ENCODE results near the gene PXN. TPM values are rescaled to one million over a fixed set of nuclear protein-coding genes. Genes with fewer than 3 reads are reported as not detected.

Gene PXN
- polyA plus RNA-seq, 1 experiment = 35.0 TPM

- Histone ChIP-seq H3K9me3 (ENCODE audit: control insufficient read depth, insufficient read depth, low read length) (no peaks in the 10 kb centered on the region), H3K27me3 (ENCODE audit: control insufficient read depth, insufficient read depth, low read length) (no peaks in the 10 kb centered on the region), H3K27ac (ENCODE audit: low read depth, low read length) (no peak overlapping the region), H3K4me3 (ENCODE audit: low read depth, low read length) (no peak overlapping the region)
- no peak for TF ChIP-seq CTCF (IDR thresholded peaks at IDR 0.05; ENCODE audit: low read depth, low read length)
- DNase-seq (ENCODE audit: low read depth, low spot score) = no peak
- CTCF ChIA-PET = no interaction called here
- POLR2A ChIA-PET = no interaction called here
These were observed 95.6 kb downstream of the PXN start for GRCh38 chr12:120169946-120170345.

- TF ChIP-seq CTCF (IDR thresholded peaks at IDR 0.05; ENCODE audit: low read depth, low read length) = no peak
- ChIA-PET CTCF (interaction anchor here (1.4 kb wide), 1 partner anchor 33 kb away, joined by 5 read pairs; the partner anchor contains the start of gene RPLP0), POLR2A (no interaction called here)
- H3K4me3 ChIP-seq (ENCODE audit: low read depth, low read length) = no peak overlapping the region
- H3K27me3 ChIP-seq (ENCODE audit: control insufficient read depth, insufficient read depth, low read length) = no peaks in the 10 kb centered on the region
- no peaks in the 10 kb centered on the region; the same call in 1 of the 2 replicates for H3K9me3 ChIP-seq (ENCODE audit: control insufficient read depth, insufficient read depth, low read length)
- no peak for DNase-seq (ENCODE audit: low read depth, low spot score)
- H3K27ac ChIP-seq (ENCODE audit: low read depth, low read length) = peak overlapping the region; percentile 21
These were observed 97.2 kb downstream of the PXN start for GRCh38 chr12:120168337-120168736.

- CTCF ChIA-PET = no interaction called here
- Histone ChIP-seq H3K9me3 (ENCODE audit: control insufficient read depth, insufficient read depth, low read length) (no peaks in the 10 kb centered on the region; the same call in 1 of the 2 replicates), H3K27ac (ENCODE audit: low read depth, low read length) (no peak overlapping the region), H3K27me3 (ENCODE audit: control insufficient read depth, insufficient read depth, low read length) (no peaks in the 10 kb centered on the region), H3K4me3 (ENCODE audit: low read depth, low read length) (no peak overlapping the region)
- TF ChIP-seq CTCF (IDR thresholded peaks at IDR 0.05; ENCODE audit: low read depth, low read length) = no peak
- no peak for DNase-seq (ENCODE audit: low read depth, low spot score)
- POLR2A ChIA-PET = interaction anchor here (0.7 to 1.0 kb wide), 2 partner anchors 33 to 34 kb away, joined by 6 read pairs; partner anchors contain the start of gene RPLP0
These were observed 97.9 kb downstream of the PXN start for GRCh38 chr12:120167529-120168095.

GRCh38 chr12:120164293-120164692 is 101.2 kb downstream of the PXN start:
- H3K9me3 ChIP-seq (ENCODE audit: control insufficient read depth, insufficient read depth, low read length) = no peaks in the 10 kb centered on the region; the same call in 1 of the 2 replicates
- H3K27ac ChIP-seq (ENCODE audit: low read depth, low read length) = no peak overlapping the region
- no peaks in the 10 kb centered on the region for H3K27me3 ChIP-seq (ENCODE audit: control insufficient read depth, insufficient read depth, low read length)
- no peak for TF ChIP-seq CTCF (IDR thresholded peaks at IDR 0.05; ENCODE audit: low read depth, low read length)
- no peak overlapping the region for H3K4me3 ChIP-seq (ENCODE audit: low read depth, low read length)
- POLR2A ChIA-PET = interaction anchor here (0.6 to 1.6 kb wide), 2 partner anchors 37 to 38 kb away, joined by 4 to 6 read pairs; partner anchors contain the start of gene RPLP0
- CTCF ChIA-PET = no interaction called here
- DNase-seq (ENCODE audit: low read depth, low spot score) = no peak

GRCh38 chr12:120162763-120163162 is 102.8 kb downstream of the PXN start:
- Histone ChIP-seq H3K27me3 (ENCODE audit: control insufficient read depth, insufficient read depth, low read length) (no peaks in the 10 kb centered on the region), H3K27ac (ENCODE audit: low read depth, low read length) (no peak overlapping the region), H3K9me3 (ENCODE audit: control insufficient read depth, insufficient read depth, low read length) (no peaks in the 10 kb centered on the region; the same call in 1 of the 2 replicates), H3K4me3 (ENCODE audit: low read depth, low read length) (no peak overlapping the region)
- DNase-seq (ENCODE audit: low read depth, low spot score) = no peak
- POLR2A ChIA-PET = no interaction called here
- no peak for TF ChIP-seq CTCF (IDR thresholded peaks at IDR 0.05; ENCODE audit: low read depth, low read length)
- CTCF ChIA-PET = interaction anchor here (0.7 kb wide), 1 partner anchor 66 kb away, joined by 3 read pairs; no protein-coding TSS in a partner anchor

All from AG04450 (cell line).